Measurements from ENCODE around the gene TLR9.
A peak's percentile ranks its signal among the peaks of the same experiment; 100 is the strongest.
"Not testable (repeated sequence)": the region's sequence is repeated elsewhere in the genome, so short reads cannot be mapped to it uniquely, and the experiment has no call there.

The TLR9 gene, protein sequence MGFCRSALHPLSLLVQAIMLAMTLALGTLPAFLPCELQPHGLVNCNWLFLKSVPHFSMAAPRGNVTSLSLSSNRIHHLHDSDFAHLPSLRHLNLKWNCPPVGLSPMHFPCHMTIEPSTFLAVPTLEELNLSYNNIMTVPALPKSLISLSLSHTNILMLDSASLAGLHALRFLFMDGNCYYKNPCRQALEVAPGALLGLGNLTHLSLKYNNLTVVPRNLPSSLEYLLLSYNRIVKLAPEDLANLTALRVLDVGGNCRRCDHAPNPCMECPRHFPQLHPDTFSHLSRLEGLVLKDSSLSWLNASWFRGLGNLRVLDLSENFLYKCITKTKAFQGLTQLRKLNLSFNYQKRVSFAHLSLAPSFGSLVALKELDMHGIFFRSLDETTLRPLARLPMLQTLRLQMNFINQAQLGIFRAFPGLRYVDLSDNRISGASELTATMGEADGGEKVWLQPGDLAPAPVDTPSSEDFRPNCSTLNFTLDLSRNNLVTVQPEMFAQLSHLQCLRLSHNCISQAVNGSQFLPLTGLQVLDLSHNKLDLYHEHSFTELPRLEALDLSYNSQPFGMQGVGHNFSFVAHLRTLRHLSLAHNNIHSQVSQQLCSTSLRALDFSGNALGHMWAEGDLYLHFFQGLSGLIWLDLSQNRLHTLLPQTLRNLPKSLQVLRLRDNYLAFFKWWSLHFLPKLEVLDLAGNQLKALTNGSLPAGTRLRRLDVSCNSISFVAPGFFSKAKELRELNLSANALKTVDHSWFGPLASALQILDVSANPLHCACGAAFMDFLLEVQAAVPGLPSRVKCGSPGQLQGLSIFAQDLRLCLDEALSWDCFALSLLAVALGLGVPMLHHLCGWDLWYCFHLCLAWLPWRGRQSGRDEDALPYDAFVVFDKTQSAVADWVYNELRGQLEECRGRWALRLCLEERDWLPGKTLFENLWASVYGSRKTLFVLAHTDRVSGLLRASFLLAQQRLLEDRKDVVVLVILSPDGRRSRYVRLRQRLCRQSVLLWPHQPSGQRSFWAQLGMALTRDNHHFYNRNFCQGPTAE

DNA sequence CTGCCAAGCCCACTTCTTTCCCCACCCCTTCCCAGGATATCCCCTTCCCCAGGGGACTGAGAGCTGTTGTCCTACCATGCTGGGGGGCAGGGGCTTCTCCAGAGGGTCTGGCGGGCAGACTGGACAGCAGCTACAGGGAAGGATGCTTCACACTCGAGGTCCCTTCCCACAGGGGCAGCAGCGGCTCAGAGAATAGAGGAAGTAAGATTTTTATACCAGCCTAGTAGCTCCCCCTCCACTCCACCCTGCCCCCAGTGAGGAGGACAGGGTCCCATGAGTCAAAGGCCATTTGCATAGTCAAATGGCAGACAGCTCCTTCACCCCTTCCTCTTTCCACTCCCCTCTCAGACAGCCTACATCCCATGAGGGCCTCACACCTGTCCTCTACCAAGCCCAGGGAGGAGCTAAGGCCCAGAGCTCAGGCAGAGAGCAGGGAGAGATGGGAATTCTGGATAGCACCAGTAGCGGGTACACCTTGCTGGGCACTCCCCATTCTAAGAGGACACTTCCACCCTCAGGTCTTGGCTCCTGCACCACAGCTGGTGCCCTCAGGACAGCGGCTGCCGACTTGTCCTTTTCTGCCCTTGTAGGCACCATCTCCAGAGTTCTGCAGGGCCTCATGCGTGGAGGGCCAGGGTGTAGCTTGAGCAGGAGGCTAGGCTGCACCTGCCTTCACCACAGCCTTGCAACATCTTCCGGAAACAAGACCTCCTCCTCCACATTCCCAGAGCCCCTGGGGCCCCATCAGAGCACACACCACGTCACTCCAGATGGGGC is at the start of gene TLR9:
TSS of gene TLR9 (minus strand) at position 194 of the 777 bp plus-strand sequence. CDS start at position 78, 116 bp downstream.
- DNase-seq: no peak

- not testable (repeated sequence) for DNase-seq
Measured at GRCh38 chr3:52274781-52275180, 49.3 kb upstream of the TLR9 start.

DNA sequence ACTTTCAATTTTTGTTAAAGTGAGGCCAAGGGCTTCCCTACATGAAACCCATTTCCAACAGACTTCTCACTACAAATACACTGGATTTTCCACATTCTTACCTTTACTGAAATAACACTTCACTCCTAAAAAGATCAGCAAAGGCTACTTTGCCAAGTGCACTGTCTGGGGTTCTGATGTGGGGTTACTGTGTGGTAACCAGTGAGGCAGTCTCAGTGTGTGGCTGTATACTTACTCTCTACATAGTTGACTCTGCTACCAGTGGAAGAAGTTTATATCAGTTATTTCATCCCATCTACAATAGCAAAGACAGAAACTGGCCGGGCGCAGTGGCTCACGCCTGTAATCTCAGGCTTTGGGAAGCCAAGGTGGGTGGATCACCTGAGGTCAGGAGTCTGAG is 47.4 kb upstream of the TLR9 start:
- DNase-seq: no peak

GRCh38 chr3:52272172-52272571 is 46.7 kb upstream of the TLR9 start:
- not testable (repeated sequence) for DNase-seq

GRCh38 chr3:52270252-52270754 is 44.9 kb upstream of the TLR9 start:
- no peak for DNase-seq

- no peak for DNase-seq
Measured at GRCh38 chr3:52269776-52270175, 44.3 kb upstream of the TLR9 start.

DNA sequence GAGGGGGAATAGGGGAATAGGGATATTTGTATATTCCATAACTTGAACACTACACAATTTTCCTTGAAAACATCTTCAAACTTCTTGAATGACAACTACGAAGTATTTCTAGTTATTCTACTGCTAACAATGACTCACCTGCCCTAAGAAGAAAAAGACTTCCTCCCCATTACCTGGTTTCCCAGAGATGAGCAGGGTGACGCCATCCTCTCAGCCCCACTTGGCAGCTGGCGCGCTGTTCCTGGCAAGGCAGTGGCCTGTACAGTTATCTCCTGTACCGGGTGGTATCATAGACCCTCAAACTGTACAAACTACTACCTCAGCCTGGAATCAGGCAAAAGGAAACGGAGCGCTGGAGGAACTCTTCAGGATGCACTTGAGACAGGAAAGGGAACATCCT is 42.6 kb upstream of the TLR9 start:
- DNase-seq: no peak

- DNase-seq: no peak
Measured at GRCh38 chr3:52265387-52265786, 39.9 kb upstream of the TLR9 start.

DNA sequence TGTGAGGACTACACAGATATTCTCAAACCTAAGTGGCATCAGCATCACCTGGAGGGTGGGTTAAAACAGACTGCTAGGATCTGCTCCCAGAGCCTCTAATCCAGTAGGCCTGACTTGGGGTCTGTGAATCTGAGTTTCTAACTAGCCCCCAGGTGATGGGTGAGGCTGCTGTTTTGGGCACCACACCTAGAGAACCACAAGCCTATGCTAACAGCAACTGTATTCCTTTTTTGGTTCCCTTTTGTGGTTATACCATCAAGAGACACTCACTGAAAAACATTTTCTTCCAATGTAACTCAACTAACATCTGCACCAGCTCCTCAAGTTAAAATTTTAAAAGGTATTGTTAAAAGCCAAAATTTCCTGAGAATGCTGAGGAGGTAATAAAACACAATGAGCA is 37.0 kb upstream of the TLR9 start:
- DNase-seq: no peak

DNA sequence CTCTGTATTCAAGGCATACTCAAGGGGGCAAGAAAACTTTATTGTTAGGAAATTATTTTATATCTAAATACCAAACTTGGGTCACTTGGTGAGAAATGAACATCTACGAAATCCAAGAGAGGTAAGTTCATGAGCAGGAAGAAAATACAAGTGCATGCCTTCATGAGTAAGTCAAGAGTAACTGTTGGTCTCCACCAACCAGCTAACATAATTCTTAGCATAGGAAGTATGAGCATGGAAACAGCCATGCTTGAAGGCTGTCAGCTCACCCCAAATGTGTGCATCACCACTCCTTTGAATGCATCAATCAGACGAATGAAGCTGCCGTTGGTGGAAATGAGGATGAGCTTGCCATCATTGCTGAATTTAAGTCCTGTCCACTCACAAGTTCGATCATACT is 34.0 kb upstream of the TLR9 start:
- DNase-seq: no peak

- no peak for DNase-seq
Measured at GRCh38 chr3:52259035-52259434, 33.6 kb upstream of the TLR9 start.

- DNase-seq: no peak
Measured at GRCh38 chr3:52257911-52258310, 32.5 kb upstream of the TLR9 start.

- DNase-seq: no peak
Measured at GRCh38 chr3:52256622-52257021, 31.2 kb upstream of the TLR9 start.

GRCh38 chr3:52256159-52256558 is 30.7 kb upstream of the TLR9 start:
- no peak for DNase-seq

DNA sequence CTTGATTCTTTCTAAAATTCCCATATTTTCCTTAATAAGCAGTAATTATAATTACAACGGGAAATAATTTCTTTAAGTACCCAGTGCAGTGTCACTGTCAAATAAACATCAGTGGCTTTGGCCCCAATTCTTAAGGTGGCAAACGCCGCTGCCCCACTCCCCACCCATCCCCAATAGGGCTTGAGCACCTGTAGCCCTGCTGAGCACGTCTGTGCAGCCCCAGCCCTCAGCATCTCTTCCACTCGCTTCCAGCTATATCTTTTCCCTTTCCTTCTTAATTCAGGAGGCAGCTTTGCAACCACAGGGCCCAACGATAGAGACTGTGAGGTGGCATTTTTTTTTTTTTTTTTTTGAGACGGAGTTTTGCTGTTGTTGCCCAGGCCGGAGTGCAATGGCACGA is 29.2 kb upstream of the TLR9 start:
- no peak for DNase-seq

DNA sequence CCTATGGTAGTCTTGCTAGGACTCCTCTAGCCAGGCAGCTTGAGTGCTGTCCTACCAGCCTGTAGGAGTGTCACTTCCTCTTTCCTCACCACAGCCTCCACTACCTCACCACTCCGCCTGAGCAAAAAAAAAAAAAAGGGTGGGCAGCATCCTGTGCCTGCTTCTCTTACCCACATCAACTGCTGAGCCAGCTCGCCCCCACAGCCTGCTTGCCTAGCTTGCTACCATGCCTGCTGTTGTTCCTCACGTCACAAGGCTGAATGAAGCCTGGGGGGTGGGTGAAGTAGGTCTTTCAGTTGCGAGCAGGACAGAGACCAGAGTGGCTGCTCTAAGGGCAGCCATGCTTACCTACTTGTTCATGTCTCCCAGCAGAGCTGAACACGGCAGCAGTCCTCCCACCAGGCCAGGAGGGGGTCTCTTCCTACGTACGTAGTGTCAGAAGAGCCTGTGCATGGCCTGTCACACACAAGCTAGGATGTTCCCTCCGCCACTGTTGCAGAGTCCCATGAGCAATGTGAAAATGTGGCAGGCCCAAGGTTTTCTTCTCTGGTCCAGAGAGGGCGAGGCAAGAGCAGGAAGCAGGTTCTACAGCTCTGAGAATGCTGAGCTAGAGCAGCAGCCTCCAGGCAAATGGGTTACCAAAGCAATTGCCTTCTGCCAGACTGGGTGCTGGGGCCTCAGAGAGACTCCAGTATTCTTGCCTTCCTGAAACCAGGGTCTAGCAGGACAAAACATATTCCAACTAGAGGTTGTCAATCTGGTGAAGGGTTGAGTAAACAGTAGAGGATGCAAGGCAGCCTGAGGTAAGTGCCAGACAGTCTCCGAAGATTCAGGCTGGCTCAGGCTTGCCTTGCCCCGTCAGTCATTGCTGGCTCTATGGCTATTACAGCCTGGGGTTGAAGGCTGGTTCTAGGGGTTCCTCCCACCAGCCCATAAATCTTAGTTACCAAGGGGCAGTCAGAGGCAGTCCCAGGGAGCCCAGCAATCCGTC is 28.2 kb upstream of the TLR9 start:
- no peak for DNase-seq

- no peak for DNase-seq
Measured at GRCh38 chr3:52250122-52250521, 24.7 kb upstream of the TLR9 start.

GRCh38 chr3:52249683-52250082 is 24.2 kb upstream of the TLR9 start:
- no peak for DNase-seq

- peak; percentile 41 for DNase-seq
Measured at GRCh38 chr3:52248816-52249547, 23.5 kb upstream of the TLR9 start.

DNA sequence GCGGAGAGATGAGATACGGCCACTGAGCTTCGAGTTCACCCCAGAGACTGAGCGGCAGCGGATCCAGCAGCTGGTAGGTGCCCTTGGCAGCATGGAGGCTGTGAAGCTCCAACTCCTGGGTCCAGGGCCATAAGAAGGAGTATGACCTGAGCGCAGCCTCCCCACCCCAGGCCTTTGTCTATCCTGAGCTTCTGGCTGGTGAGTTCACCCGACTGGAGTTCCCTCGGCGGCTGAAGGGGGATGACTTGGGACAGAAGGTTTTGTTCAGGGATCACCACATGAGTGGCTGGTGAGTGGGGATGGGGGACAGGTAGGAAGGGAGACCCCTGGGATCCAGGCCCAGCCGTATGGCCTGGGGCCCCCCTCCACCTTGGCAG is 22.7 kb upstream of the TLR9 start:
- no peak for DNase-seq
